Vagina (tissue), 2 donors: ENCODE results near the gene RRM2. TPM values are rescaled to one million over a fixed set of nuclear protein-coding genes. Genes with fewer than 3 reads are reported as not detected.

Experiments used
- DNase-seq, 2 donors: peaks; one replicate each; pipeline ENCODE4 v3.0.0-alpha.2; 2017; ENCODE audit errors: extremely low spot score in 2 of 2
- H3K27ac ChIP-seq: fragments of 200-600 bp; sonication (generic); one replicate; pipeline ENCODE4 v1.5.1; 2019
- H3K27me3 ChIP-seq: fragments of 200-600 bp; sonication (generic); one replicate; pipeline ENCODE4 v1.5.1; 2019
- H3K36me3 ChIP-seq, 2 donors: fragments of 200-600 bp; sonication (generic); one replicate each; pipeline ENCODE4 v1.5.1; 2017 to 2019
- H3K4me1 ChIP-seq: fragments of 200-600 bp; sonication (generic); one replicate; pipeline ENCODE4 v1.5.1; 2019
- H3K4me3 ChIP-seq, 2 donors: fragments of 200-600 bp; sonication (generic); 1 replicate in 1 of 2; 2 replicates in 1 of 2; pipeline ENCODE4 v1.5.1; 2016 to 2019
- H3K9me3 ChIP-seq: fragments of 200-600 bp; sonication (generic); one replicate; pipeline ENCODE4 v1.5.1; 2019
- CTCF ChIP-seq, 3 experiments: fragments of 450-650 bp in 2 of 3; fragments of 200-600 bp in 1 of 3; sonication (generic) in 1 of 3; IDR thresholded peaks; one replicate each; pipeline ENCODE4 v1.5.1; 2017 to 2019; ENCODE audit warnings: antibody characterized with exemption in 3 of 3, mild to moderate bottlenecking in 2 of 3, moderate library complexity in 2 of 3
- POLR2A ChIP-seq, 2 donors: fragments of 450-650 bp; IDR thresholded peaks; one replicate each; pipeline ENCODE4 v1.6.1; 2017; ENCODE audit warnings: antibody characterized with exemption in 2 of 2, mild to moderate bottlenecking in 2 of 2, moderate library complexity in 2 of 2
- POLR2AphosphoS5 ChIP-seq, 2 donors: sonication (generic); formaldehyde crosslinking; IDR thresholded peaks; one replicate each; pipeline ENCODE4 v1.9.0; 2017; ENCODE audit warnings: antibody characterized with exemption in 2 of 2, mild to moderate bottlenecking in 2 of 2, low read depth in 1 of 2; ENCODE audit not compliant: insufficient read depth in 1 of 2
- intact Hi-C: fragments of 100-400 bp; cut with DNase I; formaldehyde crosslinking; loops from one replicate; pipeline ENCODE4 v1.15.1; 2023
- total RNA-seq: library from RNA; depleted of rRNA; stranded (reverse); fragments of >200 nt; gene quantifications from one replicate; pipeline ENCODE4 v1.2.3, GENCODE V29; 2016

RRM2 gene
- total RNA-seq, 1 donor from 2014 or later: 11.0 TPM

GRCh38 chr2:10129490-10129889 is 7.0 kb downstream of the RRM2 start:
- H3K27me3 ChIP-seq: no peaks in the 10 kb centered on the region
- intact Hi-C loops: no loop called here

GRCh38 chr2:10132043-10132575 is 9.6 kb downstream of the RRM2 start:
- H3K4me3 ChIP-seq: no peak overlapping the region
- intact Hi-C loops: loop anchor here (10.0 kb wide), 1 partner anchor 283 kb away; no protein-coding TSS in a partner anchor
- no peak for DNase-seq
- H3K36me3 ChIP-seq: no peaks in the 10 kb centered on the region
- no peaks in the 10 kb centered on the region for H3K4me1 ChIP-seq
- no peaks in the 10 kb centered on the region for H3K27me3 ChIP-seq
- H3K9me3 ChIP-seq: no peaks in the 10 kb centered on the region
- TF ChIP-seq POLR2A (IDR thresholded peaks at IDR 0.05) (no peak), CTCF (IDR thresholded peaks at IDR 0.05) (no peak), POLR2AphosphoS5 (IDR thresholded peaks at IDR 0.05; ENCODE audit: insufficient read depth in 1 of 2, low read depth in 1 of 2) (no peak)
- no peak overlapping the region for H3K27ac ChIP-seq

More at GRCh38 chr2:10129490-10129889, 7.0 kb downstream of the RRM2 start:
- Histone ChIP-seq H3K4me1 (no peaks in the 10 kb centered on the region), H3K36me3 (no peaks in the 10 kb centered on the region), H3K27ac (no peak overlapping the region), H3K4me3 (no peak overlapping the region), H3K9me3 (no peaks in the 10 kb centered on the region)
- no peak for TF ChIP-seq CTCF (IDR thresholded peaks at IDR 0.05)
- no peak for TF ChIP-seq POLR2A (IDR thresholded peaks at IDR 0.05)
- TF ChIP-seq POLR2AphosphoS5 (IDR thresholded peaks at IDR 0.05; ENCODE audit: insufficient read depth in 1 of 2, low read depth in 1 of 2): no peak
- no peak for DNase-seq

GRCh38 chr2:10132596-10132995 is 10.1 kb downstream of the RRM2 start:
- no peak for DNase-seq
- Histone ChIP-seq H3K9me3 (no peaks in the 10 kb centered on the region), H3K4me1 (no peaks in the 10 kb centered on the region), H3K27ac (no peak overlapping the region), H3K4me3 (no peak overlapping the region), H3K36me3 (no peaks in the 10 kb centered on the region), H3K27me3 (no peaks in the 10 kb centered on the region)
- intact Hi-C loops: loop anchor here (10.0 kb wide), 1 partner anchor 282 kb away; no protein-coding TSS in a partner anchor
- no peak for TF ChIP-seq POLR2AphosphoS5 (IDR thresholded peaks at IDR 0.05; ENCODE audit: insufficient read depth in 1 of 2, low read depth in 1 of 2)
- no peak for TF ChIP-seq CTCF (IDR thresholded peaks at IDR 0.05)
- no peak for TF ChIP-seq POLR2A (IDR thresholded peaks at IDR 0.05)

- no peak for DNase-seq
- TF ChIP-seq POLR2A (IDR thresholded peaks at IDR 0.05): no peak
- no peak for TF ChIP-seq POLR2AphosphoS5 (IDR thresholded peaks at IDR 0.05; ENCODE audit: insufficient read depth in 1 of 2, low read depth in 1 of 2)
- TF ChIP-seq CTCF (IDR thresholded peaks at IDR 0.05): no peak
- intact Hi-C loops: loop anchor here (10.0 kb wide), 1 partner anchor 282 kb away; no protein-coding TSS in a partner anchor
- H3K4me1 ChIP-seq: no peaks in the 10 kb centered on the region
- no peak overlapping the region for H3K4me3 ChIP-seq
- no peak overlapping the region for H3K27ac ChIP-seq
- H3K36me3 ChIP-seq: no peaks in the 10 kb centered on the region
- H3K27me3 ChIP-seq: no peaks in the 10 kb centered on the region
- H3K9me3 ChIP-seq: no peaks in the 10 kb centered on the region
These were observed 10.6 kb downstream of the RRM2 start for GRCh38 chr2:10132996-10133647.
